ENCODE data around the gene TMEM126B.

Gene TMEM126B

DNA sequence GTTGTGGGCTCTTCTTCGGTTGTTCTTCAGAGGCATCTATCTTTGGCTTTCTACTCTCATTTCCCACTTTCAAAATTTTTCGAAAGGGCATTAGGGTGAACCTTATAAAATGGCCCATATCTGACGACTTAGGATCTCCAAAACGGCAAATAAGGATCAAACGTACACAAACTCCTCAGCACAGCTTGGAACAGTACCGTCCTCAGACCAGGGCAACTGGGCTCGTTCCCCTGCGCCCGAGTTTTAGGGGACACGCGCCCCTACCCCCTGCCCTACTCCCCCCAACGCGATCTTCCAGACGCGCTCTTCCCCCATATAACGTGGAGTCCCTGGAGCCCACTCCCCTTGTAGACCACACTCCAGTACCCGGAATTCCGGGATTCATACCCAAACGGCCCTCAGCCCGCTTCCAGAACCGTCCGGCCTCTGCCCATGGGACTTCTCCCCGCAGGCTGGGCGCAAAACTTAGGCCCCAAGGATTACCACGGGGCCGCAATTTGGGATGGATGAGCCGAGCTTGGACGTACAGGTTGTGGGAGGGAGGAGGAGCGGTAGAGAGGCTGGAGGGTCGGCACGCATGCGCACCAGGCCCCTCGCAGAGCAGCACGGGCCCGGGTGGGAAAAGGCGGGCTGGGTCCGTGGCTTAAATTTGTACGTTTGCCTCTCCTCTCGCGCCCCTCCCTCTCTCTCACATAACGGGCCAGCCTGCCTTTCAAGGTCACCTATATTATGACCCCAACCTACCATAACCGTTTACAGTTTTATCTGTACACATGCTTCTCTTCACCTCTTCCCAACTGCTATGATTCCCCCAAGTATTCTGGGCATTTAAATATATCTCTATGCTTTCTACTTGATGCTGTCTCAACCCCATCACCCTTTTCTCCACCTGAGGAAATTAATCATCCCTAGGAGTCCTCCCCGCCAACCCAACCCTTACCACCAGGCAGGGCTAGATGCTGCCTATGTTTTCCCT is 54.2 kb downstream of the TMEM126B start:
- peak; percentile 21 to 23 for DNase-seq

DNA sequence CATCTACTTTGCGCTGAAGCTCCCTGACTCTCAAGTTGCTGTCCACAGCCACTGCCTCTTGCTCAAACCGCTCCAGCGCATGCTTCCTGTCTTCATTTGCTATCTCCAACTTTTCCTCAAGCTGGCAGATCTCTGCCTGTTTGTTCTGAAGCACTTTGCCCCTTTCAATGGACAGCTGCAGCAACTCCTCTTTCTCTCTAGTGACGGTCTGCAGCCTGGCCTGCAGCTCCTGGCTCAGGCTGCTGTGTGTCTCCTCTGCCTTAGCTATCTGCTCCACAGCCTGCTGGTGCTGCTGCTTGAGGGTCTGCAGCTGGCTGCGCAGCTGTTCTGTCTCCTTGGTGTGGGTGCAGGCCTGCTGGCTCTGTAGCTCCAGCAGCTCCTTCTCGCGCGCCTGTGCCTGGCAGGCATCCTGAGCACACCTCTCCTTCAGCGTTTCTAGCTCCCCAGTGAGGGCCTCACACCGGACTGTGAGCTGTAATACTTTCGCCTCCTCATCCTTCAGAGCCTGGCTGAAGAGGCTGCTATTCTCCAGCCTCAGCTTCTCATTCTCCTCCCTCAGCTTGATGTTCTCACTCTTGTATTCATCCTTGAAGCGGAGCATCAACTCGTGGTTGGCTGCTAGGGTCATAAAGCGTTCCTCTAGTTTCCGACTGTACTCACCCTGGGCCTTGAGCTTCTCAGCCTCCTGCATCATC is 56.9 kb downstream of the TMEM126B start:
- no peak for DNase-seq

DNA sequence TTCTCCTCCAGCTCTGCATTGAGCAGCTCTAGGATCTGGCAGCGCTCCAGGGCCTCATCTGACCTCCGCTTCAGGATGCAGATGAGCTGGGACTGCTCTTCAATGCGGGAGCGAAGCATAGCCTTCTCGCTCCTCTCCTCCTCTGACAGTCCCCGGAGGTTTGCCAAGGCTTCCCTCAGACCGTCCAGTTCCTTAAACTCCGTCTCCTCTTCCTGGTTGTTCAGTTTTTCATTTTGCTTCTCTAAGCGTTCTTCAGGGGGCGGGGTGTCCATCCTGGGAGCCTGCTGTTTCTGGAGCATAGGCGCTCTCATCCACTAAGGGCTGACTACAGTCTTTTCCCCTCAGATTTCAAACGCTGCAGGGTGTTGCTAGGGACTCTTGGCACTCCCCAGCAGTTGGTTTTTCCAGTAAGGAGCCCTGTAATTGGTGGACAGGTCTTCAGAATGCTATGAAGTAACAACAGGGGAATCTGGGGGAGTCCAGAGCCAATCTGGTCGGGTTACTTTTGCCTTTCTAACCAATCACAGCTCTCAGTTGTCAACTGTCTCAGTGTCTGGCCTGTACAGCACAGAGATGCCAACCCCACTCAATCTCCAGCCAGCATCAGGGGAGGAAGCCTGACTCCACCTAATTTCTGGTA is 57.5 kb downstream of the TMEM126B start, which contains the start of gene CCDC89:
Gene CCDC89, minus strand, starts transcription at position 376 of the 640 bp plus-strand sequence. Its CDS starts 65 bp downstream, at position 311.
- DNase-seq = no peak
